ENCODE results near the gene SEH1L. TPM values are rescaled to one million over a fixed set of nuclear protein-coding genes. Genes with fewer than 3 reads are reported as not detected.
"Not testable (repeated sequence)": the region's sequence is repeated elsewhere in the genome, so short reads cannot be mapped to it uniquely, and the experiment has no call there.

SEH1L gene
- total RNA-seq, 1 donor from 2014 or later, result 46.4 TPM

GRCh38 chr18:12993439-12993838 lies 45.6 kb downstream of the SEH1L start:
- Mint-ChIP-seq H3K27ac (ENCODE audit: unreplicated experiment) (no peak overlapping the region), H3K36me3 (ENCODE audit: unreplicated experiment) (no peaks in the 10 kb centered on the region), H3K27me3 (ENCODE audit: unreplicated experiment) (peaks cover 4% of the 10 kb centered on the region), H3K4me1 (ENCODE audit: low read depth, unreplicated experiment) (peaks cover 11% of the 10 kb centered on the region), H3K4me3 (ENCODE audit: unreplicated experiment) (no peak overlapping the region), H3K9me3 (ENCODE audit: unreplicated experiment) (peaks cover 4% of the 10 kb centered on the region)
- TF ChIP-seq CTCF (IDR thresholded peaks at IDR 0.05; ENCODE audit: partially characterized antibody, unreplicated experiment), result no peak
- DNase-seq, result no peak

- DNase-seq, result no peak
- Mint-ChIP-seq H3K4me3 (ENCODE audit: unreplicated experiment) (no peak overlapping the region), H3K27ac (ENCODE audit: unreplicated experiment) (no peak overlapping the region), H3K27me3 (ENCODE audit: unreplicated experiment) (peaks cover 4% of the 10 kb centered on the region), H3K4me1 (ENCODE audit: low read depth, unreplicated experiment) (peaks cover 7% of the 10 kb centered on the region), H3K9me3 (ENCODE audit: unreplicated experiment) (peaks cover 1% of the 10 kb centered on the region), H3K36me3 (ENCODE audit: unreplicated experiment) (no peaks in the 10 kb centered on the region)
- no peak for TF ChIP-seq CTCF (IDR thresholded peaks at IDR 0.05; ENCODE audit: partially characterized antibody, unreplicated experiment)
Measured at GRCh38 chr18:12995424-12995823, 47.6 kb downstream of the SEH1L start.

- TF ChIP-seq CTCF (IDR thresholded peaks at IDR 0.05; ENCODE audit: partially characterized antibody, unreplicated experiment), result no peak
- peaks cover 7% of the 10 kb centered on the region for H3K4me1 Mint-ChIP-seq (ENCODE audit: low read depth, unreplicated experiment)
- DNase-seq, result no peak
- H3K9me3 Mint-ChIP-seq (ENCODE audit: unreplicated experiment), result peaks cover 1% of the 10 kb centered on the region
- H3K27me3 Mint-ChIP-seq (ENCODE audit: unreplicated experiment), result no peaks in the 10 kb centered on the region
- no peaks in the 10 kb centered on the region for H3K36me3 Mint-ChIP-seq (ENCODE audit: unreplicated experiment)
- no peak overlapping the region for H3K27ac Mint-ChIP-seq (ENCODE audit: unreplicated experiment)
- no peak overlapping the region for H3K4me3 Mint-ChIP-seq (ENCODE audit: unreplicated experiment)
Measured at GRCh38 chr18:12995952-12996477, 48.2 kb downstream of the SEH1L start.

GRCh38 chr18:12996661-12997292 lies 49.0 kb downstream of the SEH1L start:
- H3K36me3 Mint-ChIP-seq (ENCODE audit: unreplicated experiment), result no peaks in the 10 kb centered on the region
- H3K27ac Mint-ChIP-seq (ENCODE audit: unreplicated experiment), result no peak overlapping the region
- H3K27me3 Mint-ChIP-seq (ENCODE audit: unreplicated experiment), result no peaks in the 10 kb centered on the region
- H3K4me3 Mint-ChIP-seq (ENCODE audit: unreplicated experiment), result no peak overlapping the region
- H3K4me1 Mint-ChIP-seq (ENCODE audit: low read depth, unreplicated experiment), result peaks cover 7% of the 10 kb centered on the region
- H3K9me3 Mint-ChIP-seq (ENCODE audit: unreplicated experiment), result no peaks in the 10 kb centered on the region
- TF ChIP-seq CTCF (IDR thresholded peaks at IDR 0.05; ENCODE audit: partially characterized antibody, unreplicated experiment), result no peak
- no peak for DNase-seq

- H3K27ac Mint-ChIP-seq (ENCODE audit: unreplicated experiment); H3K36me3 Mint-ChIP-seq (ENCODE audit: unreplicated experiment); H3K4me1 Mint-ChIP-seq (ENCODE audit: low read depth, unreplicated experiment); H3K9me3 Mint-ChIP-seq (ENCODE audit: unreplicated experiment); H3K27me3 Mint-ChIP-seq (ENCODE audit: unreplicated experiment); DNase-seq; H3K4me3 Mint-ChIP-seq (ENCODE audit: unreplicated experiment): not testable (repeated sequence)
Measured at GRCh38 chr18:12997330-12997729, 49.5 kb downstream of the SEH1L start.
